WERI-Rb-1 (cell line): ENCODE data around the gene CLNK.

Experiments used
- DNase-seq: peaks from one replicate; pipeline ENCODE4 v3.0.0-alpha.2; 2020
- H3K27ac ChIP-seq: fragments of 250-450 bp; sonication (Bioruptor Pico); 2 replicates; pipeline ENCODE4 v1.5.1; 2020; ENCODE audit warnings: mild to moderate bottlenecking, moderate library complexity
- H3K27me3 ChIP-seq: fragments of 250-450 bp; sonication (Bioruptor Pico); 2 replicates; pipeline ENCODE4 v1.5.1; 2021; ENCODE audit warnings: mild to moderate bottlenecking, low read depth, moderate library complexity; ENCODE audit not compliant: insufficient read depth, severe bottlenecking
- H3K36me3 ChIP-seq: fragments of 250-450 bp; sonication (Bioruptor Pico); 2 replicates; pipeline ENCODE4 v1.5.1; 2020; ENCODE audit warnings: mild to moderate bottlenecking, moderate library complexity
- H3K4me3 ChIP-seq: 2 replicates; pipeline ENCODE4 v1.5.1; 2011; ENCODE audit warnings: low read depth, mild to moderate bottlenecking, control low read depth, low read length
- H3K9me3 ChIP-seq: fragments of 250-450 bp; sonication (Bioruptor Pico); 2 replicates; pipeline ENCODE4 v1.5.1; 2021; ENCODE audit warnings: mild to moderate bottlenecking, moderate library complexity; ENCODE audit not compliant: severe bottlenecking
- CTCF ChIP-seq: IDR thresholded peaks from 2 replicates; pipeline ENCODE4 v1.5.1; 2011; ENCODE audit warnings: low read depth, mild to moderate bottlenecking, control low read depth, inconsistent platforms, low read length

CLNK gene

GRCh38 chr4:10509733-10510132 lies 174.8 kb downstream of the CLNK start:
- H3K36me3 ChIP-seq, result no peaks in the 10 kb centered on the region
- no peaks in the 10 kb centered on the region for H3K27me3 ChIP-seq
- DNase-seq, result no peak
- no peaks in the 10 kb centered on the region for H3K9me3 ChIP-seq
- no peak overlapping the region for H3K4me3 ChIP-seq
- H3K27ac ChIP-seq, result no peak overlapping the region
- TF ChIP-seq CTCF, result no peak

- Histone ChIP-seq H3K36me3 (no peaks in the 10 kb centered on the region), H3K27me3 (no peaks in the 10 kb centered on the region), H3K4me3 (no peak overlapping the region), H3K27ac (no peak overlapping the region), H3K9me3 (peaks cover 2% of the 10 kb centered on the region)
- no peak for TF ChIP-seq CTCF
- no peak for DNase-seq
Observed at GRCh38 chr4:10506077-10506476, 178.5 kb downstream of the CLNK start.

GRCh38 chr4:10504570-10505179 lies 179.9 kb downstream of the CLNK start:
- Histone ChIP-seq H3K36me3 (no peaks in the 10 kb centered on the region), H3K27ac (no peak overlapping the region), H3K4me3 (no peak overlapping the region), H3K9me3 (peaks cover 2% of the 10 kb centered on the region), H3K27me3 (no peaks in the 10 kb centered on the region)
- no peak for TF ChIP-seq CTCF
- DNase-seq, result no peak

GRCh38 chr4:10502717-10503116 lies 181.9 kb downstream of the CLNK start:
- no peak overlapping the region for H3K4me3 ChIP-seq
- H3K27me3 ChIP-seq, result no peaks in the 10 kb centered on the region
- DNase-seq, result no peak
- no peaks in the 10 kb centered on the region for H3K36me3 ChIP-seq
- peak overlapping the region; percentile 24; the same call in 1 of the 2 replicates for H3K27ac ChIP-seq
- peaks cover 2% of the 10 kb centered on the region for H3K9me3 ChIP-seq
- no peak for TF ChIP-seq CTCF

GRCh38 chr4:10500776-10501175 lies 183.8 kb downstream of the CLNK start:
- no peak overlapping the region for H3K27ac ChIP-seq
- DNase-seq, result no peak
- H3K4me3 ChIP-seq, result no peak overlapping the region
- TF ChIP-seq CTCF, result no peak
- H3K9me3 ChIP-seq, result peaks cover 2% of the 10 kb centered on the region
- no peaks in the 10 kb centered on the region for H3K36me3 ChIP-seq
- no peaks in the 10 kb centered on the region for H3K27me3 ChIP-seq

- no peak for DNase-seq
- H3K27ac ChIP-seq, result no peak overlapping the region
- no peak for TF ChIP-seq CTCF
- no peaks in the 10 kb centered on the region for H3K9me3 ChIP-seq
- no peak overlapping the region for H3K4me3 ChIP-seq
- no peaks in the 10 kb centered on the region for H3K36me3 ChIP-seq
- H3K27me3 ChIP-seq, result no peaks in the 10 kb centered on the region
Observed at GRCh38 chr4:10496200-10496599, 188.4 kb downstream of the CLNK start.
